Stimulated activated CD8-positive, alpha-beta memory T cell treated with anti-CD3 and anti-CD28 coated beads, Interleukin-7, amount 100 ng/mL, for 4 hours (primary cell): ENCODE results near the gene TBC1D2B.

ENCODE experiments used
- DNase-seq, 2 donors: peaks; one replicate each; pipeline ENCODE4 v3.0.0-alpha.2; 2020; ENCODE audit warnings: low read depth in 2 of 2

The TBC1D2B gene

GRCh38 chr15:78054966-78055365, 22.5 kb downstream of the TBC1D2B start:
- DNase-seq = no peak

- DNase-seq = no peak
Observed at GRCh38 chr15:78054518-78054917, 23.0 kb downstream of the TBC1D2B start.

GRCh38 chr15:78052545-78052944, 25.0 kb downstream of the TBC1D2B start:
- no peak for DNase-seq

- DNase-seq = no peak
Observed at GRCh38 chr15:78052001-78052401, 25.5 kb downstream of the TBC1D2B start.

- no peak for DNase-seq
Observed at GRCh38 chr15:78051596-78051995, 25.9 kb downstream of the TBC1D2B start.

- DNase-seq = peak in 1 of 2 donors; percentile 53
Observed at GRCh38 chr15:78050826-78051225, 26.7 kb downstream of the TBC1D2B start.

- DNase-seq = no peak
Observed at GRCh38 chr15:78050441-78050809, 27.1 kb downstream of the TBC1D2B start.

- DNase-seq = peak; percentile 66 to 68
Observed at GRCh38 chr15:78049691-78050440, 27.6 kb downstream of the TBC1D2B start.

- no peak for DNase-seq
Observed at GRCh38 chr15:78048628-78048920, 28.9 kb downstream of the TBC1D2B start.

- no peak for DNase-seq
Observed at GRCh38 chr15:78047761-78048627, 29.5 kb downstream of the TBC1D2B start.

GRCh38 chr15:78046796-78047341, 30.6 kb downstream of the TBC1D2B start:
- no peak for DNase-seq

- no peak for DNase-seq
Observed at GRCh38 chr15:78045189-78045588, 32.3 kb downstream of the TBC1D2B start.

- DNase-seq = no peak
Observed at GRCh38 chr15:78044407-78045155, 32.9 kb downstream of the TBC1D2B start.

- DNase-seq = no peak
Observed at GRCh38 chr15:78041946-78042345, 35.6 kb downstream of the TBC1D2B start.

GRCh38 chr15:78040653-78041244, 36.8 kb downstream of the TBC1D2B start:
- DNase-seq = no peak

GRCh38 chr15:78038585-78039247, 38.8 kb downstream of the TBC1D2B start:
- no peak for DNase-seq

- no peak for DNase-seq
Observed at GRCh38 chr15:78037779-78038305, 39.7 kb downstream of the TBC1D2B start.

GRCh38 chr15:78037328-78037727, 40.2 kb downstream of the TBC1D2B start:
- no peak for DNase-seq

- DNase-seq = no peak
Observed at GRCh38 chr15:78035861-78036476, 41.5 kb downstream of the TBC1D2B start.

- DNase-seq = peak; percentile 48 to 56
Observed at GRCh38 chr15:78035321-78035751, 42.2 kb downstream of the TBC1D2B start.
